ENCODE results near the gene ATP5F1E.
"Not testable (repeated sequence)": the region's sequence is repeated elsewhere in the genome, so short reads cannot be mapped to it uniquely, and the experiment has no call there.

The ATP5F1E gene

DNA sequence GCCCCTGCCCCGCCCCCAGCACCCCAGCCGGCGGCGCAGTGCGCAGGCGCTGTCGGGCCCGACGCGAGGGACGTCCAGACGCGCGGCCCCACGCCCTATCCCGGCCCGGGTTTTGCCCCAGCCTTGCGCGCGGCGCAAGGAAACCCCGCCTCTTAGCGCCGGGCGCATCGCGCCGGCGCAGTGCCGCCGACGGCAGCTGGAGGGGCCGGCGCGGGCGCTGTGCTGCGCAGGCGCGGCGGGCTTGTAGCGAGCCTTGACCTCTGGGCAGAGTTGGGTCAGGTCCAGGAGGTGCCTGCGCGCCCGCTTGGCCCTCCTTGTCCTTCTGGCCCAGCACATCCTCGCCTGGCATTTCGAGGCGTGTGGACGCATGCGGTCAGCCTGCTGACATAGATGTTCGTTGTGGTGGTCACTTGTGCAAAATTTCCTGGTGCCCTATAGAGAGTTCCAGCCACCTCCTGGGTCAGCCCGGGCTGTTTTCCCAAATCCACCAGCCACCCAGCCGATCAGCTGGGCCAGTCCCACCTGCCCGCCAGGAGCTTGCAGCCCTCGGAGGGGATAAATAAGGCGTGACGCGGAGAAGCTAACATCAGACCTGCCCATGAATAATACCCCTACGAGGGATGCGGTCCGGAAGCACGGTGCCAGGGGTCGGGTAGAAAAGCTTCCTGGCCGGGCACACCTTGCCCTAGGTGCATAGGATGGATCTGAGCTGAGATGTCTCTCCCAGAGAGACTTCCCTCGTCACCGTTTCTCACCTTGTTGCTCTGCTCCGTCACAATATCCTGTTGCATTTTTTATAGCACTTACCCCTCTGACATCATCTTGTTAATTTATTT is 10.9 kb upstream of the ATP5F1E start:
- DNase-seq = peak; percentile 95

DNA sequence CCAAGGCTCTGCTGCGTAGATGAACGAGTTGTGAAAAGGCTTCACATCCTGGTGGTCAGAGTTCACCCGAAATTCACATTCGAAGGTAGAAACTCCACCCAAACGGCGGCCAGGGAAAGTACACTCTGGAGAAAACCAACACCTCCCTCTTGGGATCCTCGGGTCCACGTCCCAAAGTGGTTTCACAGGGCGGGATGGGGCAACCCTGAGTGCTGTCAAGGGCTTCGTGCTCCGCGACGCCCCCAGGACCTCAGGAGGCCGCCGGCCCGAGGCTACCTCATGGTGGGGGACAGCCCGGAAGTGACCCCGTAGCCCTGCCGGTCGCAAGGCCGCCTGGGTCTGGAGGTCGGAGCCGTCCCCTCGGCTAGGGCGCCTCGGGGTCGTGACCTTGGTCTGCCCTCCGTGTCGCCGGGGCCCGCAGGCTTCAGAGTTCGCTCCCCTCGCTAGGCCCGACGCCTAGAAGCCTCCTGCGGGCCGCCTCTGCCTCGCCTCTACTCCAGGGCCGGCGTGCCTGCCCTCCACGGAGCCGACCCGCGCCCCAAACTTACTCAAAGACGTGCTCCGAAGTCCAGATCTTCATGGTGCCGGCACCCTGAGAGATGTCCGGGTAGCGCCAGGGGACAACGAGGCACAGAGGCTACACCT is 10.1 kb upstream of the ATP5F1E start, which contains the start of gene PRELID3B:
PRELID3B (minus strand) TSS at position 636 of the 645 bp plus-strand sequence; CDS start at position 580, 56 bp downstream.
- DNase-seq = peak; percentile 49

- not testable (repeated sequence) for DNase-seq
These were observed 9.4 kb upstream of the ATP5F1E start for GRCh38 chr20:59041487-59041886.

GRCh38 chr20:59040667-59041066 is 8.5 kb upstream of the ATP5F1E start:
- no peak for DNase-seq

DNA sequence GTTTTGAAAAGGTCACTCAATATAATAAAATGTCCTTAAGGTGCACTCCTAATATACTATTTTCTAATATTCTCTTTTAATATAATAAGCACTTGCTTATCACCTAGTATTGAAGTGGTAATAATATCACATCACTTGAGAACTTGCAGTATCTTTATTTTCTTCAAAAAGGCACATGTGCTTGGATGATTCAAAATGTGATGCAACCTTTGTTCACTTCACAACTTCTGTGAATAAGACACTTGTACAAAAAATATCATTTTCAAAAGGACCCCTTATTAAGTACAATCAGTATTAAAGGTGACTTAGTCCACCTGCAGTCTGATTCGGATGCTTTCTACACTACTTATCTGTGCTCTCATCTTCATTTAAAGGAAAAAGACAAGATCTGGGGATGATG is 7.1 kb upstream of the ATP5F1E start:
- DNase-seq = no peak

GRCh38 chr20:59037386-59037785 is 5.3 kb upstream of the ATP5F1E start:
- no peak for DNase-seq

GRCh38 chr20:59035381-59035780 is 3.2 kb upstream of the ATP5F1E start:
- no peak for DNase-seq

GRCh38 chr20:59033616-59034165 is 1.6 kb upstream of the ATP5F1E start:
- no peak for DNase-seq

DNA sequence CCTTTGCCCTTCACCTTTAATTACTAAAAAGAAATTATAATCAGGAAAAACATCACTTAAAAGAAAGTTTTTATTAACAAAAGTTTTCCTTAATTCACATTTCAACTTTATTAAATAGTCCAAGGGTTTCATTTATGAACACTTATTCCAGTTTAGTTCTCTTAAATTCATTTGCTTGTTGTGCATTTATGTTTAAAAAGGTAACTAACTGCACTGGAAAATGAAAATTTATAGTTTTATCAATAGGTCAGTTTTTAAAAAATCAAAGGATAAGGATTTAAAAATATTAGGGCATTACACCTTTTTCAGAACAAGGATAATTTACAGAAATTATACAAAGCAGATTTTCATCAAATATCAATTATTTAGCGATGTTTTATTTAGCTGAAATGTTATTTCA is 958 bp upstream of the ATP5F1E start:
- no peak for DNase-seq

- DNase-seq = no peak
These were observed 551 bp upstream of the ATP5F1E start for GRCh38 chr20:59032713-59033059.

DNA sequence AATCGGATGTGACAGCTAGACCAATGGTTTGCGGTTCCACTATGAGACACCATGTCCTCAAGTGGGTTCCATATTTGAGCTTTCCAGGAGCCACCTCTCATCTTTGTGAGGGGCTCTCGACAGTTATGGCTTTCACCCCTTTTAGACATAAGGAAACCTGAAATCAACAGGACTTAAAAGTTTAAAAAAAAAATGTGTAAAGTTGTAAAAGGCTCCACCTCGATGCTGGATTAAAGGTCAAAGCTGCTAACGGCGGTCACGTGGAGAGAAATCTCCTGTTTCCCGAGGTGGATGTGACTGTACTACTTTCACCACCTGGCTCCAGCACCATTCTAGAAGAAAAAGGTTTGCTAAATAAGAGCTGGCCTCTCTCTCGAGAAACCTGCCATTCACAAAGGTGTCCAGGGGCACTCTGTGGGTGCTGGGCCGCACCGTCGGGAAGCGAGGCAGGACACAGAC is 542 bp downstream of the ATP5F1E start:
- peak; percentile 54 for DNase-seq

DNA sequence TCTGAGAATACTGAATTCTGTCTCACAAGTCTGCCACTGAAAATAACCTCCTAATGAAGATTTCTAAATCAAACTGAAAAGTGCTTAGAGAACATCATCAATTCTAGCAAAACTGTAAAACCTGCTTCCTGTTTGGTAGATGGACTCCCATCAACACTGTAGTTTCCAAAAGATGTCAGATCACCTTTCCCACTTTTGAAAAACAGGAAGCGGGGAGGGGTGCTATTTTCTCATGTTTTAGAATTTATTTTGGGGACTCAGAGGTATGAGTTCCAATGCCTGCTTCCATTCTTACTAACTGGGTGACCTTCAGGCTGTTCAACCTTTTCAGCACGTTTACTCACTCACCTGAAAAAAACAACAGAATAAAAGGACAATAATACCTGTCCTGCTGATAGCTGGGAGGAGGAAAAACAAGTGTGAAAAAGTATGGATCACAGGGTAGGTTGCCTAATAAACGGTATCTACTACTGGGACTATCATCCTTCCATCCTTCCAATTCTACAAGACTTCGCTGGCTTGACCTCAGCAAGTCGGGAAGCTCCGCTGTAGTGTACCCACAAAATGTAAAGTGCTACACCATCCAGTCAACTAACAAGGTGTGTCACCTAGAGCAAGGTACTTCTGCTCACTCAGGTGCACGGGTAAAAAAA is 1.1 kb downstream of the ATP5F1E start:
- DNase-seq = no peak

DNA sequence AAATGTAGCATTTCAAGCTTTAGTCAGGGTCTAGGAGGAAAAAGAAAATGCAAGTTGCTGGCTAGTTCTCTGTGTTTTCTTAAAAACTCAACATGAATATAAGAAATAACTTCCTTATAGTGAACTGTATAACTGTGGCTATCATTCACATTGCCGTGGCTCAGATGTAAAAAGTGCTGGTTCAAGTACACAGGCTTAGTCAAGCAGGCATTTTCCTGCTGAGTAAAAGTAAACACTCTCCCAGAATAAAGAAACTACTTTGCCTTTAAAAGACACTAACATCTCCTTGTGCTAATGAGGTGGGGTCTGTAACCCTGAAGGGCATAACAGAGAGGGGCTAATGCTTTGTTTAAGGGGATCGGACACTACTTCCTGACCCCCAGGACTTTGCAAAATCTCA is 3.3 kb downstream of the ATP5F1E start:
- DNase-seq = no peak

- DNase-seq = no peak
These were observed 4.3 kb downstream of the ATP5F1E start for GRCh38 chr20:59027741-59028320.

GRCh38 chr20:59026904-59027740 is 5.0 kb downstream of the ATP5F1E start:
- no peak for DNase-seq

DNA sequence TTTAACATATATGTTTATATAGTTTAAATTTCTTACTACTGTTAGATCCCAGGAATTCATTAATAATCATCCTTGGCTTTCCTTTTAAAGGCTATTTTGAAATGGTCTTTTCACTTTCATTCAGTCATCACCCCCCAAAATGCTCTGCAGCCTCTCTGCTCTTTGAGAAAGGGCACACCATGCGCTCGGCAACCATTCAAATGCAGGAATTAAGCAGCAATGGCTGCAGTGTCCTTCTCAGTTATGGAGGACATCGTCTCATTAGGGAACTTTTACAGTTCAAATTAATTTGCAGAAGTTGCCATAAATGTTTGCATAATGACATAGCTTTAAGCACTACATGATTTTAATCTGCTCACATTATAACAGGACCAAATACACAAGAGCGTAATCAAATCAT is 6.6 kb downstream of the ATP5F1E start:
- DNase-seq = no peak

DNA sequence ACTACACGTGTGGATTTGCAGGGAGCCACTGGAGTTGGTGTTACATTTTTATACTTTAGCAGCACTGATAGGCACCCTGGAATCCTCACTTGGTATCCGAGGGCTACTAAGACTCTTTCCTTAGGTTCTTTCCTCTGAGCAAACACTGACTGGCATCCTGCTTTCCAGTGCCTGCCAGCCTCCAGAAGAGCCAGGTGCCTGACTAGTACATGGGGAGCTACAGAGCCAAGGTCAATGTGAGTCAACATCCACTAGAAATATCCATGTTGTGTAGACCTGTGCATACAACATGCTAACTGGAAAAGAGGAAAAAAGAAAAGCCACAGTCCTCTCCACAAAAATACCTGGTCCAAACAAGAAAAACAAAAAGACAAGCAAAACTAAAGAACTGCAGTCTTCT is 7.0 kb downstream of the ATP5F1E start:
- DNase-seq = no peak

GRCh38 chr20:59024111-59024530 is 8.0 kb downstream of the ATP5F1E start:
- DNase-seq = no peak

DNA sequence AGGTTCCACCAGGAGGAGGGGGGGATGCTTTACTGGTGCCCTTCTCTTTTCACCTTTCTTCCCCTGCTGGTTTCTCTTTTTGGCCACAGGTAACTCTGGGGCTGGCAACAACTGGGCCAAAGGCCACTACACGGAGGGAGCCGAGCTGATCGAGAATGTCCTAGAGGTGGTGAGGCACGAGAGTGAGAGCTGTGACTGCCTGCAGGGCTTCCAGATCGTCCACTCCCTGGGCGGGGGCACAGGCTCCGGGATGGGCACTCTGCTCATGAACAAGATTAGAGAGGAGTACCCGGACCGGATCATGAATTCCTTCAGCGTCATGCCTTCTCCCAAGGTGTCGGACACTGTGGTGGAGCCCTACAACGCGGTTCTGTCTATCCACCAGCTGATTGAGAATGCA is 8.5 kb downstream of the ATP5F1E start:
- no peak for DNase-seq

DNA sequence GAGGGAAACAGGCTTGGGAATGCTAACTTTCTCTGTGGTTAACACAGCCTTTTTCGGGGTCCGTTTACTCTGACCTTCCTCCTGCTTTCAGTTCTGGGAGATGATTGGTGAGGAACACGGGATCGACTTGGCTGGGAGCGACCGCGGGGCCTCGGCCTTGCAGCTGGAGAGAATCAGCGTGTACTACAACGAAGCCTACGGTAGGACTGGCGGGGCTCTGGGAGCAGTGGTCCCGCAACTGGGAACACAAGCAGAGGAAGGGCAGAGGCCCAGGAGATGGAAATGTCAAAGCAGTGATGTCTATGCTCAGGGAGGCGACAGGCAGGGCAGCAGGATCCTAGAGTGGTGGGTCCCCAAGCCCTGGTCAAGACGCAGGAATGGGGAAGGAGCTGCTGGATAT is 9.4 kb downstream of the ATP5F1E start:
- DNase-seq = no peak

GRCh38 chr20:59020938-59021551 is 11.1 kb downstream of the ATP5F1E start:
- no peak for DNase-seq

GRCh38 chr20:59019217-59019616 is 12.9 kb downstream of the ATP5F1E start, which contains the start of gene TUBB1:
Gene TUBB1 (plus strand): TSS chr20:59019429. CDS start chr20:59019523, 94 bp downstream.
- DNase-seq = no peak

All from CD4-positive, alpha-beta T cell treated with Interleukin-17A for 1 hour (primary cell).